Esophagus muscularis mucosa (tissue), 3 donors: Measurements from ENCODE around the gene NAPB.

Source experiments
- CTCF ChIP-seq, 3 experiments: fragments of 200-600 bp in 2 of 3; fragments of 450-650 bp in 1 of 3; sonication (generic) in 2 of 3; IDR thresholded peaks; one replicate each; pipeline ENCODE4 v1.5.1; 2017 to 2019; ENCODE audit warnings: antibody characterized with exemption in 3 of 3, mild to moderate bottlenecking in 2 of 3, moderate library complexity in 1 of 3
- POLR2AphosphoS5 ChIP-seq, 2 donors: sonication (generic); formaldehyde crosslinking; IDR thresholded peaks; one replicate each; pipeline ENCODE4 v1.6.1; 2017; ENCODE audit warnings: antibody characterized with exemption in 2 of 2

- TF ChIP-seq POLR2AphosphoS5 (IDR thresholded peaks at IDR 0.05) (no peak), CTCF (IDR thresholded peaks at IDR 0.05) (no peak)
Measured at GRCh38 chr20:23406880-23407279, 14.4 kb downstream of the NAPB start.
